Stimulated activated CD8-positive, alpha-beta memory T cell treated with anti-CD3 and anti-CD28 coated beads, Interleukin-4, amount 100 ng/mL, for 1 hour (primary cell): ENCODE measurements around the gene PAPOLB.

Source experiments
- DNase-seq, 2 donors: peaks; one replicate each; pipeline ENCODE4 v3.0.0-alpha.2; 2020; ENCODE audit warnings: low read depth in 2 of 2, low spot score in 1 of 2

The PAPOLB gene

DNA sequence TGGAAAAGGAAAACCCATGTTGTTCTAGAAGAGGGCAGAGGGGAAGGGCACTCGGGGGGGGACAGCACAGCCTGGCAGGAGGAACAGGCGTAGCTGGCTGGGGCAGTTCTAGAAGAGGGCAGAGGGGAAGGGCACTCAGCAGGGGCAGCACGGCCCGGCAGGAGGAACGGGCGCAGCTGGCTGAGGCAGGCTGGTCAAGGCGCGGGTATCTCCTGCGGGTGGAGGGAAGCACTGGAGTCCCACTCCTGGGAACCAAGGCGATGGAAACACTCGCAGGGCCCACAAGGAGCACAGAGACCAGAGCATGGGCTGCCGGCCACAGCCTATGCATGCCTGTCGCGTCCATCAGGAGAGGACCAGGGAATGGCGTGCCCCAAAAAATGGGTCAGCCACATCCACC, 36.7 kb downstream of the PAPOLB start:
- no peak for DNase-seq

DNA sequence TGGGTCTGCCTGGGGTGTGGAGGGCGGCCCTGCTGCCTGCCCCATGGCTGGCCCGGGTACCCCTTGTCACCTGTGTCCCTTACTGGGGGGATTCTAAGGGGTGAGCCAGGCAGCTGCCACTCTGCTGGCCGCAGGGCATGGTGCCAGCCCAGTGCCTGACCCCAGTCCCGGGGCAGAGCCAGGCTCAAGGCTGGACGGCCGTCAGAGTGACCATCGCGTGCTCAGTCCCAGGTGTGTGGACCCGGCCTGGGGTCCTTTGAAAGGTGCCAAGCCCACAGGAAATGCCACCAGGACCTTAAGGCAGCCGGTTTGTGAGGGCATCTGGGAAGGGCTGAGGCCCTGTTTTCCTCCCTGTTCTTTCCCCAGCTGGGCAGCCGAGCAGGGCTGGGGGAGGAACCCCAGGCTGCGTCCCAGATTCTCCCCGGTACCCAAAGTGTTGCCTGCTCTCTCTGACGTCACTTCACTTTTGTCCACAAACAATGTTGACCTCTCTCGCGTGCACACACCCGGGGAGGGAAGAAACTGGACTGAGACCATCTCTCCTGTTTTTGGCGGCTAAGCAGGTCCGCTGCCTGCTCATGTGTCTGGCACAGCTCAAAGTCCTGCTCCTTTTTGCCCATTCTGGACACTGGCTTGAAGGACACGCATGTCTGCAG, 37.6 kb downstream of the PAPOLB start:
- no peak for DNase-seq

DNA sequence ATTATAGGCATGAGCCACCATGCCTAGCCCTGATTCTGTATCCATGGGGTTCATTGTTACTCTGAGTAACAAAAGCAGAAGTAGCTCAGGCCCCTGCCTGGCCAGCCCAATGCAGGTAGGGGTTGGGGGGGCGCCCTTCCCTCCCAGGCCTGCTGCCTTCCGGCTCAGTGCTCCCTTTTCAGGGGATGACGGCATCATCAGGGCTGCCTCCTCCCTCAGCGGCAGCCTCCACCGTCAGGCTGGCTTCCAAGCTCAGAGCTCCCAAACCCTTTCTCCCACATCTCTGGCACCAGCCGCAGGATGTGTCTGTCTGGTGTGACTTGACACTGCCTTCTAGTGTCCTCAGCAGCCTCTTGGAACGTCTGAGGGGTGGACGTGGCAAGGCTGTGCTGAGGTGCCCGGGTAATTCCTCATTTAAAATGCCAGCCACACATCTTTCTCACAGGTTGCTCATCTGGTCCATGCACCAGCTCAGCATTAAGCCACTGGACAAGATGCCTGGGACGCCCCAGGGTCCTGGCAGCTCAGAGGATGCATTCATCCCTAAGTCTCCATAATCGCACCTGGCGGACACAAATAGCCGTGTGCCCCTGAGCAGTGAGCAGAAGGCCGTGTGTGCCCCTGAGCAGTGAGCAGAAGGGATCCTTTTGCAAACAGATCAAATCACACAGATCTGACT, 38.2 kb downstream of the PAPOLB start:
- DNase-seq = no peak

DNA sequence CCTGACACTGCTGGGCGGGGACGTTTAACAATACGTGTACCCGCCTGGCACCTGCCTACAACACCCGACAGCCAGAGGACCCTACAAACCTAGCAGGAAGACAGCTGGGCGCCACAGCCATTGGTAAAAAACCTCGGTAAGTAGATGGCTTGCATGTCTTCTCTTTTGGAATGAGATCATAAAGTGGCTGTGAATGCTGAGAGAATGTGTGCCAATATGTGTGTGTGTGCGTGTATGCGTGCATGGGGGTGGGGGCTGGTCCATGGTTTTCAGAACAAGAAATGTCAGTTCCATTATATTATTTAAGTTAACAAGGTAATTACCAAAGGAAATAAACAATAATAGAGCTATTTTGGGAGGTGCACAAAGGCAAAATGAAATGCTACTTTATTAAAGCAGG, 39.2 kb downstream of the PAPOLB start:
- DNase-seq = no peak

DNA sequence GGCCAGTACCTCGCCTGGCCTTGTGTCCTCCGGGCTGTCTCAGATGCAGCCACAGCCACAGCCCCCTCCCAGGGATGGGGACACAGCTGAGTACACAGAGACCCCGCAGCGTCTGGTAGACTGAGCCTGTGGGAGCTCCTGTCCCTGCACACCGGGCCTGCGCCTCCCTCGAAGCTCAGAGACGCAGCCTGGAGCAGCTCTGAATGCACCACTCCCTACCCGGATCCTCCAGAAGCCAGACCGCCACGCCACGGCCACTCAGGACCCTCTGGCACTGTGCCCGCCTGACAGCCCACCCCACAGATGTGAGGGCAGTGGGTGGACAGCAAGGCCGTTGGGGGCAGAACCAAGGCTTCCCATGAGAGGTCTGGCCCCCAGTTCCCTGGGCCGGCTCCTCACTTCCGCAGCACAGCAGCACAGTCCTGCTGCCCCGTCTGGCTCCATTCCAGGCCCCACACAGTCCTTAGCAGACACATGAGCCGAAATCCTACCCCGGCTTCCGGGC, 40.8 kb downstream of the PAPOLB start:
- DNase-seq = no peak

DNA sequence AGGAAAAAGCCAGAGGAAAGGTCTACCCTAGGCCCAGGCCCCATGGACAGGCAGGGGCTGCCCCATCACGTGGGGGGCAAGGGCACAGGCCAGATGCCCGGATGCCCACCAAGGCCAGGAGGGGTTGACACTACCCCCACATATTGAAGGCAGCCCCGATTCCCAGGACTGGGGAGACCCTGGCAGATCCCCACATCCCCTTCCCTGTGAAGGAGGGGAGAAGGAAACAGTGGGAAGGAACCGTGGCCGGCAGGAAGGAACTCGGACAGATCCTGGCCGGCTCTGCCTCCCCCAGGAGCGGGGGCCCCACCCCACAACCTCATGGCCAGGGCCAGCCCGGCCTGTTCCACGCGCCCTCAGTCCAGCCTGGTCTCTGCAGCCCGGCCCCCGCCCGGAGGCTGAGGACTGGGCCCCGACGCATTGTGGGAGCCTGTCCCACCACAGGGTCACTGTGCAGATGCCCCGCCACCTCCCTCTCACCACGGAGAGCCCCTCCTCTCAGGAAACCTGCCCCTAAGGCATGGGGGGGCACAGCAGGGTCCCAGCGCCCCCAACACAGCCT, 41.3 kb downstream of the PAPOLB start:
- DNase-seq = no peak

DNA sequence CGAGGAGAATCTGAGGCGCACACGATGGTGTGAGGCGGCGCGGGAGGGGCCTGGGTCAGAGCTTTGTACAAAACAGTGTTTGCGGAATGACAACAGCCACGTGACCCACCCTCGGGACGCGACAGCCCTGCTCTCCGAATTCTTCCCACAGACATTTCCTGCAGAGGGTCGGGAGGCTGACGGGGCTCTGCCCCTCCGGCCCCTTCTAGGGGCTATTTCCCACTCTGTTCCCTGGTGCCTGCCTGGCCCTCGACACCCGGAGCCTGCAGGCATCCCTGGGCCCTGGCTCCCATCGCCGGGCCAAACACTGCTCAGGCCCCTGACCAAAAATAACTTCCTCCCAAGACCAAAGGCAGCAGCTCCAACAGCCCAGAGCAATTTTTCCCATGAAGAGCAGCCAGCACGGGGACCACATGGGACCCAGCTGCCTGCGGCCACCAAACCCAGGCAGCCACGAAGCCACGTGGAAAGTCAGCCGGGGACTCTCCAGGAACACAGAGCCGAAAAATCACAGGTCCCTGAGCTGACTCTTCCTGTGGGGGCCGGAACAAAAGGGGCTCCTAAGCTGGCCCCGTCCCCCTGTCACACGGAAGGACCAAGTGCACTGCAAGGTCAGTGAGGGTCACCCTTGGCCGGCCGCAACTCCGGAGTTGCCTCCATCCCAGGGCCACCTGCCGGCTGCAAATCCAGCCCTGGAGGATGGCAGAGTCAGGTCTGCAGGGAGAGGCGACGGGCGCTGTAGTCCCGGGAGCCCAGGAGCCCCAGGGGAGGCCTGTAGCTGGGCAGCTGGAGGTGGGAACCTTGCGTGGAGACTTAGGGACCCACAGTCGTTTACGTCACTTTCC, 42.0 kb downstream of the PAPOLB start:
- no peak for DNase-seq

DNA sequence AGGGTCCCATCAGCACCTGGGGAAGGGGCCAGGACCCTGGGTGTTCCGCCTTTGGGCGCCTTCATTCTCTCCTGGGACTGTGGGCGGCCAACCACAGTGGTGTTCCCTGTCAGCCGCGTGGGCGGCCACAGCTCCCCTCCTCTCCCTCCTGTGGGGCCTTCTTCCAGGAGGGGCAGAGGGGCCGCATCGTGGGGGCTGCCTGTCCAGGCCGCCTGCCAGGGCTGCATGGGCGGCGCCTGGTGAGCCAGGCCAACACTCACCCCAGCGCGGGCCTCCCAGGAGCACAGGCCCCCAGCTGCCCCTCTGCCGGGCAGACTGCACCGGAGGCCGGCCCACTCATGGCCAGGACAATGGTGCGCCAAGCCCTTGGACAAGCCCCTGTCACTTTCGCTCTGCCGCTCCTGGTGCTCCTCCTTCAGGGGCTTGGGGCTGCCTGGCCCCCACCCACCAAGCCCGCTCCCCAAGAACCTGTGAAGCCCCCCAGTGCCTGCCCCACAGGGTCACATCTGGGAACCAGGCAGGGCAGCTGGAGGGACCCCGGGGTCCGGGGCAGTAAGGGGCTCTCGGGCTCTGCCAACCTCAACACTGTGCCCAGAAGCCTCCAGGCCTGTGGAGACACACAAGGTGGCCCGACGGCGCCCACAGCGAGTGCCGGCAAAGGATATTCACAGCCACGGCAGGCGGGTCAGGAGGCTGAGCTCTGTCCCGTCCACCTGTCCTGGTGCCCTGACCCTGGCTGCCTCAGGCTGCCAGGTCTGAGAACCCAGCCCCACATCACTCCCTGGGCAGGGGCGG, 43.6 kb downstream of the PAPOLB start:
- DNase-seq = no peak

DNA sequence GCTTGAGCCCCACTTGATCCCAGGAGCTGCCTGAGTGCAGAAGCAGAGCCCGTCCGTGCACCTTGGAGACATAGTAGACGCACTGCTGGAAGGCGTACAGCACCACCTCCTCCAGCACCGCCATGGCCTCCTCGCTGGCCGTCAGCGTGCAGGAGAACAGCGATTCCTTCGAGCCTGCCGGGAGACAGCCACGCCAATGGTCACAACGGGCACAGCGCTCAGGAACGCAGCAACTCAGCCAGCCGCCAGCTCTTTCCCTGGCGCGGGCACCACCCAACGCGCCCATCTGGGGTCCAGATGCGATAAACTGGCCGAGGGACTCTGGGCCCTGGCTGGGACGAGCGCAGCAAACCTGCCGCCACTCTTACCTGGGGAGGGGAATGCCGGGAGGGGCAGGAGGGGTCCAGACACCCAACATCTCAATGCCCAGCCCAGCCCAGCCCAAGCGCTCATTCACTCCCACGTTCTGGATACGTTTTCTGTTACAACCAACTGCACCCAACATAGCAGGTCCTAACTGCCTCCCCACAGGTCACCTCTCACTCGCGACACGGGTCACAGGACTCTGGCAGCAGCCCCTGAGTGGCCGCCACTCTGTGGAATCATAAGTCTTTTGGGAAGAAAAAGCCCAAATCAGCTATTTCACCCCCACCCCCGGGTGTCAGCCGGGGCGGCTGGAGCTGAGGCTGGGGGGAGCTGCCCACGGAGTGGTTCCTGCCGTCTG, 44.5 kb downstream of the PAPOLB start:
- DNase-seq = no peak

DNA sequence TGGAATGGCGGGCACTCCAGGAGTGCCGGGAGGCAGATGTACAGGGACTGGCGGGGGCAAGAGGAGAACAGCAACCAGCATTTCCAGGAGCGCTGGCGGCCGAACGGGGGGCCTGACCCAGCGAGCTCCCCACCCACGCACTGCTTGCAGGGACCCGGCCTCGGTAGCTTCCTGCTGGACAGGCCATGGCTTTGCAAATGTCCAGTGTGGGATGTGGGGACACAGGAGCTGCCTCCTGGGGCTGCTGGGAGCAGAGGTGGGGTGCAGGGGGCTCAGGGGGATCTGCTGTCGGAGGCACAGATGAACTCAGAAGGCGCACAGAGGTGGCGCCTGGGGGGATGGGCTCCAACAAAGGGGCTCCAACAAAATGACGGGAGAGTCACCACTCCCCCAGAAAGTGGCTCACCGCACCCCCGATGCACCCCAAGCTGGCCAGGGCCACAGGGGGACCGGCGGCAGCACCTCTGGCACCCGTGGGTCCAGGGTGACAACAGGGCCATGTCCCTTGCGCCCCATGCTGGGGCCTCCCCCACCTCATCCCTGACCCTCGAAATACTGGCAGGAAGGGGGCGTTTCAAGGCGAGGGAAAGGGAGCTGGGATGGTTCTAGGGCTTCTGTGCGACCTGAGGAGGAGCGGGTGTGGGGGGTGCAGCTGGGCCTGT, 45.3 kb downstream of the PAPOLB start:
- no peak for DNase-seq

DNA sequence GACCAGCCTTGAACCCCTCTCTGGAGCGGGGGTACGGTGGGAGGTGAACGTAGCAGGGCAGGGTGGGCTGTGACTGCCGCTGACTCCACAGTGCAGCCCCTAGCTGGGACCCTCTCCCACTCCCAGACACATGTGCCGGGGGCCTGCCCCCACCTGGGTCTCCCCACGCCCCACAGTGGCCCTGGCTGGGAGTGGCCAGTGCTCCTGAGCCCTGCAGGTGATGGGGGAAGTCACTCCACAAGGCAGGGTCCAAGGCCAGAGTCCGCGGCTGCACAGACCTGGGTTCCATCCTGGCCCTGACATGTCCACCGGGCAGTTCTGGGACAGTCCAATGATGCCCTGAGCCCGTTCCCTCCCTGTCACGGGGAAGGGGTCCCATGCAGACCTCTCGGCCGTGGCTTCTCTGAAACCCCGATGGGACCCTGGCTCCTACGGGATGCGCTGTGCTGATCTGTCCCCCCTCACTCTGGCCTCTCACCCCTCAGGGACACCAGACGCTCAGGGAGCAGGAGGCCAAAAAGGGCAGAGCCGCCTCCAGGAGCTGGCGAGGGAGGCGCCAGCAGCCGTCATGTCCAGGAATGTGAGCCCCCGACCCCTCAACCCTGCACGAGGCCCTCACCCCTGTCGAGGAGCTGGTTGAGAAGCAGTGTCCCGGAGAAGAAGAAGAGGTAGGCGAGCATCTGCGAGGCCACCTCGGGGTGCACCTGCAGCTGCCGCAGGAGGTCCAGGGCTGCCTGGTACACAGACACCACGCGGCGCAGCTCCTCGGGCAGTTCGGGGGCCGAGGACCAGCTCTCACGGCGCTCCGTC, 46.0 kb downstream of the PAPOLB start:
- no peak for DNase-seq

DNA sequence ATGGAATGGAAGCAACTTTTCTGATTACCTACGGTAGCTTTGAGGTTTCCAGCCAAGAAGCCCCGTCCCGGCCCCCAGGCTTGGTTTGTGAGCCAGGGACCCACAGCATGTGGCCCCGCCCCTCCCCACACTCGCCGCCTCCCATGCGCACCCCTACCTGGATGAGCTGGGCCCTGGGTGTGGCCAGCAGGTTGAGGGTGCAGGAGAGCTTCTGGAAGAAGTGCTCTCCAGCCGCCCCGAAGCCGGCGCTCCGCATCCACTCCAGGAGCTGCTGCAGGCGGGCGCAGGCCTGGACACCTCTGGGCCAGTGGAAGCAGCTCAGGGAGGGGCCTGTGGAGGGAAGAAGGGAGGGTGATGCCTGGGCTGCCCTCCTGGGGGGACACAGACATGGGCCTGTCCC, 46.7 kb downstream of the PAPOLB start:
- no peak for DNase-seq

DNA sequence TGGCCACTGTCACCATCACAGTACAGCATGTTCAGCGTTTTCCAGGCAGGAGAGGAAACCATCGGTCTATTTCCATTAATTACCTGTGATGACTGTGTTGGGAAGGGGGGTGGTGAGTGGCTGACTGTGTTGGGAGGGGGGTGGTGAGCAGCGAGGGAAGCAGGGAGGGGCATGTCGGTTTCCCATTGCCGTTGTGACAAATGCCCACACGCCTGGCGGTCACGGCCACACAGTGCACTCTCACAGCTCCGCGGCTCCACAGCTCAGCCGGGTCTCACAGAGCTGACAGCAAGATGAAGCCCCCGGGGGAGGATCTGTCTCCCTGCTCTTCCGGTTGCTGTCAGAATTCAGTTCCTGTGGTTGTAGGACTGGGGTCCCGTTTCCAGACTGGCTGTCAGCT, 47.4 kb downstream of the PAPOLB start:
- DNase-seq = no peak

DNA sequence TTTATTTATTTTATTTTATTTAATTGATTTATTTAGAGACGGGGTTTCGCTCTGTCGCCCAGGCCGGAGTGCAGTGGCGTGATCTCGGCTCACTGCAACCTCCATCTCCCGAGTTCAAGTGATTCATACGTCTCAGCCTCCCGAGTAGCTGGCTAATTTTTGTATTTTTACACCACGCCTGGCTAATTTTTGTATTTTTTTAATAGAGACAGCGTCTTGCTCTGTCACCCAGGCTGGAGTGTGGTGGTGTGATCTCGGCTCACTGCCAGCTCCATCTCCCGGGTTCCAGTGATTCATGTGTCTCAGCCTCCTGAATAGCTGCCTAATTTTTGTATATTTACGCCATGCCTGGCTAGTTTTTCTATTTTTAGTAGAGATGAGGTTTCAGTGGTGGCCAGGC, 52.2 kb downstream of the PAPOLB start:
- DNase-seq = no peak

DNA sequence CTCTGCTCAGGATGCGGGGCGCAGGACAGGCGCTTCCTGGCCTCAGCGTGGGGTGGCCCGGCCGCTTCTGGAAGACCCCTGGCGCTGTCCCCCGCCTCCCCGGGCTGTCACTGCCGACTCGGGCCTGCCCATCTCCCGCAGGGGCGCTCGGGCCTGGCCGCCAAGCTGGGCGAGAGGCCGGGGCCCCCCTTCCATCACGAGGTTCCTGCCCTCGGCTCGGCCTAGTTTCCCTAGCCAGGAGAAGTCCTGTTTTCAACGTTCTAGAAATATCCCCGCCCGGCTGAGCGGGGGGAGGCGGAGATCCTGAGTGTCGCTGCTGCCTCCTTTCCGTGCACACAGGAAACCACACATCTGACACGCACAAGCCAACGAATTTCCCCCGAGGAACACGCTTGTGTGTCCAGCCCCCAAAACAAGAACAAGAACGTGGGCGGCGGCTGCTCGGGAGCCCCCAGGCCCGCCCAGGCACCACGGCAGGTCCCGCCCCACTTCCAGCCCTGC, 52.7 kb downstream of the PAPOLB start:
- DNase-seq = no peak

DNA sequence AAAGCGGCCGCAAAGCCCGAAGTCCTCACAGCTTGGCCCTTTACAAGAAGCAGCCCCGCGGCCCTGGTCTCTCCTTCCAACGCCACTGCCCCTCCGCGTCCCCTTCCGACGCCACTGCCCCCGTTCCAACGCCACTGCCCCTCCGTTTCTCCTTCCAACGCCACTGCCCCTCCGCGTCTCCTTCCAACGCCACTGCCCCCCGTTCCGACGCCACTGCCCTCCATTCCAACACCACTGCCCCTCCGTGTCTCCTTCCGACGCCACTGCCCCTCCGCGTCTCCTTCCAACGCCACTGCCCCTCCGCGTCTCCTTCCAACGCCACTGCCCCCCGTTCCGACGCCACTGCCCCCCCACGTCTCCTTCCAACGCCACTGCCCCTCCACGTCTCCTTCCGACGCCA, 53.3 kb downstream of the PAPOLB start:
- no peak for DNase-seq

DNA sequence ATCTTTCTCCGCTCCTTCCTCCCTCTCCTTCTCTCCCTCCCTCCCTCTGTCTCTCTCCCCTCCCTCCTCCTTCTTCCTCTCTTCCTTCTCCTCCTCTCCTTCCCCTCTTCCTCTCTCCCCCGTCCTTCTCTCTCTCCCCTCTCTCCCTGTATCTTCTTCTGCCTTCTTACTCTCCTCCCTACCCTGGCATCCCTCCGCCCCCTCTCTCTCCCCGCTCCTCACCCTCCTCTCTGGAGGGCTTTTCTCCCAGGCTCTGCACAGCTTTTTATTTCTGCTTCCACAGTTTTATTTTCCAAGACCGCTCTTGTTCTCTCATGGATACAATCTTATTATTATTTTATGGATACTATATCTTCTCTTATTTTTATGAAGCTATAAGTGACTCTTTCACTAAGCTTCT, 53.8 kb downstream of the PAPOLB start:
- no peak for DNase-seq
